ENCODE results near the gene MAPK1.

DNA sequence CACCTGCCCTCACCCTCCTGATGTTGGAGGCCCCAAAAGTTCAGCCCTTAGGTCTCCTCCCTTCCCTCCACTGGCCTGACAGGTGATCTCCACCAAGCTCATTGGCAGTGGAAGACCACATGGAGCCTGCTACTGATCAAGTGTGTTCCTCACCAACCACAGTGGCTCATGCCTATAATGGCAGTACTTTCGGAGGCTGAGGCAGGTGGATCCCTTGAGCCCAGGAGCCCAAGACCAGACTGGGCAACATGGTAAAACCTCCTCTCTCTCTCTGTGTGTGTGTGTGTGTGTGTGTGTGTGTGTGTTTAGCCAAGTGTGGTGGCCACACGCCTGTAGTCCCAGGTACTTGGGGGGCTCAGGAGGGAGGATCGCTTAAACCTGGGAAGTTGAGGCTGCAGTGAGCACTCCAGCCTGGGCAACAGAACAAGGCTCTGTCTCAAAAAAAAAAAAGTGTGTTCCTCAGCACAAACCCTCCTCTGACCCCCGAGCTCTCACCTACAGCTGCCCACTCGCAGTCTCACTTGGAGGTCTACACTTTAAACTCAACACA lies 127.5 kb downstream of the MAPK1 start:
- TF ChIP-seq, protein P1, sequence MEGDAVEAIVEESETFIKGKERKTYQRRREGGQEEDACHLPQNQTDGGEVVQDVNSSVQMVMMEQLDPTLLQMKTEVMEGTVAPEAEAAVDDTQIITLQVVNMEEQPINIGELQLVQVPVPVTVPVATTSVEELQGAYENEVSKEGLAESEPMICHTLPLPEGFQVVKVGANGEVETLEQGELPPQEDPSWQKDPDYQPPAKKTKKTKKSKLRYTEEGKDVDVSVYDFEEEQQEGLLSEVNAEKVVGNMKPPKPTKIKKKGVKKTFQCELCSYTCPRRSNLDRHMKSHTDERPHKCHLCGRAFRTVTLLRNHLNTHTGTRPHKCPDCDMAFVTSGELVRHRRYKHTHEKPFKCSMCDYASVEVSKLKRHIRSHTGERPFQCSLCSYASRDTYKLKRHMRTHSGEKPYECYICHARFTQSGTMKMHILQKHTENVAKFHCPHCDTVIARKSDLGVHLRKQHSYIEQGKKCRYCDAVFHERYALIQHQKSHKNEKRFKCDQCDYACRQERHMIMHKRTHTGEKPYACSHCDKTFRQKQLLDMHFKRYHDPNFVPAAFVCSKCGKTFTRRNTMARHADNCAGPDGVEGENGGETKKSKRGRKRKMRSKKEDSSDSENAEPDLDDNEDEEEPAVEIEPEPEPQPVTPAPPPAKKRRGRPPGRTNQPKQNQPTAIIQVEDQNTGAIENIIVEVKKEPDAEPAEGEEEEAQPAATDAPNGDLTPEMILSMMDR (IDR thresholded peaks at IDR 0.05; ENCODE audit: low read length), result no peak
- TF ChIP-seq EZH2phosphoT487 (IDR thresholded peaks at IDR 0.05; ENCODE audit: low read length) (no peak), EZH2 (optimal IDR thresholded peaks at IDR 0.05; ENCODE audit: low read depth, low read length) (no peak)

All from MM.1S (cell line).